Neuronal stem cell (in vitro differentiated cells): ENCODE data around the gene DGKB.

Experiments used
- DNase-seq: peaks from one replicate; pipeline ENCODE4 v3.0.0-alpha.2; 2013; ENCODE audit warnings: low spot score
- H2AFZ ChIP-seq: one replicate; pipeline ENCODE4 v1.6.1; 2013; ENCODE audit warnings: mild to moderate bottlenecking, low read length, inconsistent platforms
- H2AK5ac ChIP-seq: 2 replicates; pipeline ENCODE4 v1.6.1; 2013; ENCODE audit warnings: low read depth, mild to moderate bottlenecking, inconsistent platforms, low read length, moderate library complexity, mixed read lengths
- H2BK120ac ChIP-seq: 2 replicates; pipeline ENCODE4 v1.6.1; 2013; ENCODE audit warnings: low read depth, mild to moderate bottlenecking, inconsistent platforms, low read length, moderate library complexity, mixed read lengths
- H2BK12ac ChIP-seq: one replicate; pipeline ENCODE4 v1.6.1; 2013; ENCODE audit warnings: low read length, inconsistent platforms
- H2BK15ac ChIP-seq: 2 replicates; pipeline ENCODE4 v1.6.1; 2013; ENCODE audit warnings: mild to moderate bottlenecking, low read length, inconsistent platforms, mixed read lengths
- H2BK5ac ChIP-seq: one replicate; pipeline ENCODE4 v1.6.1; 2013; ENCODE audit warnings: inconsistent platforms, mild to moderate bottlenecking, low read length, moderate library complexity
- H3K14ac ChIP-seq: one replicate; pipeline ENCODE4 v1.6.1; 2013; ENCODE audit warnings: low read length, inconsistent platforms
- H3K18ac ChIP-seq: 2 replicates; pipeline ENCODE4 v1.6.1; 2013; ENCODE audit warnings: low read length, inconsistent platforms
- H3K23ac ChIP-seq: 2 replicates; pipeline ENCODE4 v1.6.1; 2013; ENCODE audit warnings: low read depth, mild to moderate bottlenecking, mixed read lengths, low read length, inconsistent platforms; ENCODE audit not compliant: poor library complexity
- H3K27ac ChIP-seq: replicated peaks from 3 replicates; pipeline ENCODE4 v1.5.1; 2013; ENCODE audit warnings: low read length, inconsistent platforms
- H3K27me3 ChIP-seq, 3 experiments: 2 replicates each; pipeline ENCODE4 v1.6.1; 2013; ENCODE audit warnings: low read length in 3 of 3, mild to moderate bottlenecking in 2 of 3, inconsistent platforms in 1 of 3, low read depth in 1 of 3, mixed read lengths in 1 of 3, moderate library complexity in 1 of 3; ENCODE audit not compliant: control insufficient read depth in 3 of 3, insufficient read depth in 3 of 3
- H3K36me3 ChIP-seq, 2 donors: replicated peaks in 1 of 2; 2 replicates each; pipeline ENCODE4 v1.6.1; 2013; ENCODE audit warnings: low read length in 2 of 2; ENCODE audit not compliant: control insufficient read depth in 2 of 2, insufficient read depth in 2 of 2
- H3K4ac ChIP-seq: 2 replicates; pipeline ENCODE4 v1.6.1; 2013; ENCODE audit warnings: inconsistent platforms, mild to moderate bottlenecking, low read length, moderate library complexity
- H3K4me1 ChIP-seq, 2 donors: 1 replicate in 1 of 2; 2 replicates in 1 of 2; pipeline ENCODE4 v1.6.1; 2013; ENCODE audit warnings: low read length in 2 of 2, low read depth in 1 of 2; ENCODE audit not compliant: control insufficient read depth in 2 of 2, insufficient read depth in 1 of 2
- H3K4me2 ChIP-seq: one replicate; pipeline ENCODE4 v1.6.1; 2013; ENCODE audit warnings: mild to moderate bottlenecking, low read length, inconsistent platforms; ENCODE audit not compliant: insufficient read depth, poor library complexity, severe bottlenecking
- H3K4me3 ChIP-seq, 2 donors: 2 replicates each; pipeline ENCODE4 v1.5.1; 2013; ENCODE audit warnings: low read length in 2 of 2, mild to moderate bottlenecking in 2 of 2, inconsistent platforms in 1 of 2, moderate library complexity in 1 of 2
- H3K79me1 ChIP-seq: one replicate; pipeline ENCODE4 v1.6.1; 2013; ENCODE audit warnings: low read depth, mild to moderate bottlenecking, inconsistent platforms, low read length, moderate library complexity
- H3K9ac ChIP-seq: one replicate; pipeline ENCODE4 v1.6.1; 2013; ENCODE audit warnings: mild to moderate bottlenecking, low read depth, low read length, inconsistent platforms; ENCODE audit not compliant: poor library complexity
- H3K9me3 ChIP-seq, 2 donors: replicated peaks in 1 of 2; 2 replicates each; pipeline versions ENCODE3 to v1.6.1; 2013; ENCODE audit warnings: low read length in 2 of 2, mild to moderate bottlenecking in 2 of 2, inconsistent platforms in 1 of 2, low read depth in 1 of 2, mixed read lengths in 1 of 2, moderate library complexity in 1 of 2; ENCODE audit not compliant: control insufficient read depth in 2 of 2, insufficient read depth in 1 of 2
- H4K8ac ChIP-seq: one replicate; pipeline ENCODE4 v1.6.1; 2013; ENCODE audit warnings: low read depth, mild to moderate bottlenecking, inconsistent platforms, low read length, moderate library complexity
- H4K91ac ChIP-seq: one replicate; pipeline ENCODE4 v1.6.1; 2013; ENCODE audit warnings: low read length, low read depth, mild to moderate bottlenecking, inconsistent platforms; ENCODE audit not compliant: poor library complexity
- WGBS, 2 donors: extraction: QIAGEN DNeasy Blood & Tissue Kit; methylation state at CpG; one replicate each; pipeline ENCODE4 v1.1.7; 2013; ENCODE audit warnings: missing lambda C conversion rate in 2 of 2, mixed read lengths in 1 of 2; ENCODE audit not compliant: insufficient read length in 2 of 2, insufficient replicate concordance in 1 of 2; ENCODE audit errors: extremely low coverage in 2 of 2; 5-methylcytosine and 5-hydroxymethylcytosine counted together

The DGKB gene

GRCh38 chr7:14766747-14767146 lies 135.8 kb downstream of the DGKB start:
- H2BK5ac ChIP-seq: no peak overlapping the region
- no peak overlapping the region for H4K8ac ChIP-seq
- no peak overlapping the region for H3K27ac ChIP-seq
- H3K4me3 ChIP-seq: no peak overlapping the region
- no peaks in the 10 kb centered on the region for H3K27me3 ChIP-seq
- no peak overlapping the region for H2BK12ac ChIP-seq
- H3K9me3 ChIP-seq: no peaks in the 10 kb centered on the region
- H3K79me1 ChIP-seq: no peaks in the 10 kb centered on the region
- H3K14ac ChIP-seq: no peak overlapping the region
- no peak overlapping the region for H3K9ac ChIP-seq
- H3K4ac ChIP-seq: no peak overlapping the region
- no peak overlapping the region for H2AFZ ChIP-seq
- no peak overlapping the region for H3K23ac ChIP-seq
- peaks cover 3 to 13% of the 10 kb centered on the region in 2 donors for H3K4me1 ChIP-seq
- no peak overlapping the region for H3K4me2 ChIP-seq
- DNase-seq: no peak
- no peak overlapping the region for H3K18ac ChIP-seq
- no peak overlapping the region for H2BK120ac ChIP-seq
- no peak overlapping the region for H4K91ac ChIP-seq
- no peak overlapping the region for H2BK15ac ChIP-seq
- no peak overlapping the region for H2AK5ac ChIP-seq
- no peaks in the 10 kb centered on the region for H3K36me3 ChIP-seq

GRCh38 chr7:14765731-14766130 lies 136.8 kb downstream of the DGKB start:
- H2BK12ac ChIP-seq: no peak overlapping the region
- no CpG with 5 or more reads among the region's 2 CpGs for WGBS, 2 donors
- no peak for DNase-seq
- H3K23ac ChIP-seq: no peak overlapping the region
- H4K8ac ChIP-seq: no peak overlapping the region
- H3K4me1 ChIP-seq: peaks cover 3 to 8% of the 10 kb centered on the region in 2 donors
- no peak overlapping the region for H3K18ac ChIP-seq
- no peak overlapping the region for H2BK120ac ChIP-seq
- H3K9ac ChIP-seq: no peak overlapping the region
- no peak overlapping the region for H3K4ac ChIP-seq
- H2AFZ ChIP-seq: no peak overlapping the region
- no peak overlapping the region for H2BK5ac ChIP-seq
- no peak overlapping the region for H2BK15ac ChIP-seq
- H3K79me1 ChIP-seq: no peaks in the 10 kb centered on the region
- no peaks in the 10 kb centered on the region for H3K36me3 ChIP-seq
- H3K14ac ChIP-seq: no peak overlapping the region
- no peaks in the 10 kb centered on the region for H3K27me3 ChIP-seq
- no peak overlapping the region for H2AK5ac ChIP-seq
- H4K91ac ChIP-seq: no peak overlapping the region
- no peak overlapping the region for H3K4me3 ChIP-seq
- no peak overlapping the region for H3K4me2 ChIP-seq
- H3K9me3 ChIP-seq: no peaks in the 10 kb centered on the region
- H3K27ac ChIP-seq: no peak overlapping the region

GRCh38 chr7:14762561-14762960 lies 140.0 kb downstream of the DGKB start:
- no peak overlapping the region for H2BK120ac ChIP-seq
- H3K14ac ChIP-seq: no peak overlapping the region
- no peak overlapping the region for H3K27ac ChIP-seq
- H3K4ac ChIP-seq: no peak overlapping the region
- H3K9me3 ChIP-seq: no peaks in the 10 kb centered on the region
- H2BK12ac ChIP-seq: no peak overlapping the region
- no peak overlapping the region for H4K8ac ChIP-seq
- H3K27me3 ChIP-seq: no peaks in the 10 kb centered on the region
- H3K4me1 ChIP-seq: no peaks in the 10 kb centered on the region
- H3K9ac ChIP-seq: no peak overlapping the region
- no peak overlapping the region for H4K91ac ChIP-seq
- H3K4me2 ChIP-seq: no peak overlapping the region
- WGBS, 2 donors: no CpG with 5 or more reads among the region's 1 CpG
- H3K18ac ChIP-seq: no peak overlapping the region
- H2AK5ac ChIP-seq: no peak overlapping the region
- no peak overlapping the region for H3K23ac ChIP-seq
- no peak overlapping the region for H2BK15ac ChIP-seq
- H3K36me3 ChIP-seq: no peaks in the 10 kb centered on the region
- H3K79me1 ChIP-seq: no peaks in the 10 kb centered on the region
- DNase-seq: no peak
- no peak overlapping the region for H2AFZ ChIP-seq
- no peak overlapping the region for H3K4me3 ChIP-seq
- no peak overlapping the region for H2BK5ac ChIP-seq

- Histone ChIP-seq H3K36me3 (no peaks in the 10 kb centered on the region), H3K9ac (no peak overlapping the region), H2BK12ac (no peak overlapping the region), H3K27me3 (no peaks in the 10 kb centered on the region), H4K8ac (no peak overlapping the region), H2BK120ac (no peak overlapping the region), H3K79me1 (no peaks in the 10 kb centered on the region), H3K27ac (no peak overlapping the region), H3K4me2 (no peak overlapping the region), H3K18ac (no peak overlapping the region), H2AFZ (peak overlapping the region; percentile 52), H3K14ac (no peak overlapping the region), H2BK15ac (no peak overlapping the region), H3K9me3 (no peaks in the 10 kb centered on the region), H2BK5ac (no peak overlapping the region), H2AK5ac (no peak overlapping the region), H3K4me3 (no peak overlapping the region), H3K4ac (no peak overlapping the region), H3K23ac (no peak overlapping the region), H3K4me1 (no peaks in the 10 kb centered on the region), H4K91ac (no peak overlapping the region)
- no peak for DNase-seq
- no CpG with 5 or more reads among the region's 4 CpGs for WGBS, 2 donors
Measured at GRCh38 chr7:14761510-14762296, 140.8 kb downstream of the DGKB start.
